ENCODE measurements around the gene CPNE5. TPM values are rescaled to one million over a fixed set of nuclear protein-coding genes. Genes with fewer than 3 reads are reported as not detected.
A peak's percentile ranks its signal among the peaks of the same experiment; 100 is the strongest.

CPNE5 gene
- total RNA-seq, 1 donor from 2014 or later = 0.54 TPM

DNA sequence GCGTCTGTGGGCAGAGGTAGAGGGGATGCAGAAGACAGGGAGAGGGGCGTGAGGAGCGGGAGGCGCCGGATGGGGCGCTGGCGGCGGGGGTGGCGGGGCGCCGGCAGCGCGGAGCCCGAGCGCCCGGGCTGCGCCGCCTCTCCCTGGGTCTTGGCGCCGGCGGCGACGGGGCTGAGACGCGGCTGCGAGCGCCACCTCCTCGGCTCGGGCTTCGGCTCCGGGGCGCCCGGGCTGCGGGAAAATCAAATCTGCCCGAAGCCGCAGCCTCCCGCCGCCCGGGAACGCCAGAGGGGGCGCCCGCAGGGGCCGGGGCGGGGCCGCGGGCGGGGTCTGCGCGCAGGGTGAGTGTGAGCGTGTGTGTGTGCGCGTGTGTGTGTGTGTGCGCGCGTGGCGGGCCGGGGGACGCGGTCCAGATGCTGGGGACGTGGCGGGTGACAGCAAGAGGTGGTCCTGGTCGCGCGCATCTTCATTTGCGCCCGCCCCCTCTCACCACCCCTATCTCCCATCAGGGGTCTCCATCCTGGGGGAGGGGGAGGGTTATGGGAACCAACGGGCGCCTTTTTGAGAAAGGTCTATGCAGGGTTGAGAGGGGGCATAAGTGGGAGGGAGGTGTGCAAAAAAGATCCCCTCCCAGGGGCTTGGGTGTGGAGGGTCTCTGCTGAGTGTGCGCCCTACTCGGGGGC is 646 bp upstream of the CPNE5 start:
- DNase-seq (ENCODE audit: low spot score) = peak; percentile 34
- Mint-ChIP-seq H3K4me3 (peak overlapping the region; percentile 69), H3K27me3 (ENCODE audit: insufficient read depth) (peaks cover 42% of the 10 kb centered on the region), H3K36me3 (ENCODE audit: low read depth) (peaks cover 2% of the 10 kb centered on the region), H3K4me1 (ENCODE audit: low read depth) (peaks cover 6% of the 10 kb centered on the region), H3K9me3 (no peaks in the 10 kb centered on the region), H3K27ac (no peak overlapping the region)
- intact Hi-C loops (cut with micrococcal nuclease) = no loop called here

DNA sequence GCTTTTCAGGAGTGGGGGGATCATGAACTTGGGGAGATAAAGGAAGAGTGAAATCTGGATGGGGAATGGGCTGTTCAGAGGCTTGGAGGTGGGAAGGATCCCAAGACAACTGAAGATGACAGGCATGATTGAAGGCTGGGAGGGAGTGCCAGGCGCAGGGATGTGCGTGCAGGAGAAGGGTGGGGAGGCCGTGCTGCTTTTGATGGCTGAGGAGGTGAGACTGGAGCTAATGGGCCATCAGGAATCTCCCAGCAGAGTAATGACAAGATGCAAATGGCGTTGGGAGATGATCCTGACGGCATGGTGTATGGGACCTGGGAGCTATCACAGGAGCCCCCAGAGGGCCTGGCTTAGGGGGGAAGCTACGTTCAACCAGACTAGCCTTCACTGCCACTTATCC is 1.6 kb downstream of the CPNE5 start:
- DNase-seq (ENCODE audit: low spot score) = no peak
- Mint-ChIP-seq H3K4me1 (ENCODE audit: low read depth) (peaks cover 6% of the 10 kb centered on the region), H3K27me3 (ENCODE audit: insufficient read depth) (peaks cover 42% of the 10 kb centered on the region), H3K4me3 (peak overlapping the region; percentile 24), H3K36me3 (ENCODE audit: low read depth) (peaks cover 2% of the 10 kb centered on the region), H3K9me3 (no peaks in the 10 kb centered on the region), H3K27ac (no peak overlapping the region)
- intact Hi-C loops (cut with micrococcal nuclease) = no loop called here

DNA sequence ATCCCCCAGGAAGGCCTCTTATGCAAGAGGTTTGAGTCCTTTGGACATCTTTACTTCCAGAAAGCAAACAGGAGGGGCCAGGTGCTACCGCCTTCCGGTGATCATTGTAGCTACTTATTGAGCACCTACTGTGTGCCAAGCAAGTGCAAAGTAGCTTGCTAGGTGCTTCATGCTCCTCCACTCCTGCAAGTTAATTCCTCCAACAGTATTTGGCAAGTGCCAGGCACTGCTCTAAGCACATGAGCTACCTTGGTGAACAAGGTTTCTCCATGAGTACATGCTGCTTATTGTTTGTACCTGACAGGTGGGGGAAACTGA is 2.3 kb downstream of the CPNE5 start:
- Mint-ChIP-seq H3K36me3 (ENCODE audit: low read depth) (peaks cover 2% of the 10 kb centered on the region), H3K27me3 (ENCODE audit: insufficient read depth) (peaks cover 42% of the 10 kb centered on the region), H3K4me1 (ENCODE audit: low read depth) (peaks cover 6% of the 10 kb centered on the region), H3K9me3 (no peaks in the 10 kb centered on the region), H3K27ac (no peak overlapping the region), H3K4me3 (no peak overlapping the region)
- no peak for DNase-seq (ENCODE audit: low spot score)
- intact Hi-C loops (cut with micrococcal nuclease) = no loop called here

DNA sequence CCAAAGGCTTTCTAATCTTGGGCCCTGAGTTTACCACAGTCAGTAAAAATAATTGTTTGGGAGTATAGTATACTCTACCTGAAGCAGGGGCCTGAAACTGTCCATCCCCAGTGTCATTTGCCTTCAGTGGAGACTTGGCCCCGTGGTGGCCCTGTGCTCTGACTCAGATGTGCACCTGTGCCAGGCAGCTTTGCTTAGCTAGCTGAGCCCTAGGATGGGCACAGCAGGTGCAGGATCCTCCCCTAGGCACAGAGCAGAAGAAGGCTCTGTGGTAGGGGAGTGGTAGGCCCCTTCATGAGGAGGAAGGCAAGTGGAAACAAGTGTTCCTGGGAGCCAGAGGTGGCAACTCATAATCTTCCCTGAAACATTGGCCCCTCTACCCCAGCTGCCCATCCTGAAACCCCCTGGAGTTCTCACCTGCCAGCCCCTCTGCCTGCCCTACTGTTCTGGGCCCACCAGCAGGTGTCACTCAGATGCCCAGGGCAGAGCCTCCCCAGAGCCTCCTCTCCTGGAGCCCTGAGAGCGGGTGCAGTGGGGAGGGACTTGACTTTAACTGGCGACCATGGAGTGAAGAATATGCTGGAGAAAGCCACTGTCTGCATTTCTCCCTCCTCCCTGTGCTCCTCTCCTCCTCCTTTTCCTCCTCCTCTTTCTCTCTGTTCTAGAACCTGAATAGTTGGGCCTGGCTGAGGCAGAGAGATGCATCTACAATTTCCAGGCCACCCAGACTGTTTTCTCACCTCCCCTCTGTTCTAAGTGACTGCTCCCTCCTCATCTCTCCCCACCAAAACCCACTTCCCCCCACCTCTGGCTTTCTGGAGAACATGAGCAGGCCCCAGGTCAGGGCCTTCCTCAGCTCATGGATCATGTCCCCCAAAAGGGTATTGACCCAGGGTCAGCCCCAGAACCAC is 2.9 kb downstream of the CPNE5 start:
- peaks cover 2% of the 10 kb centered on the region for H3K36me3 Mint-ChIP-seq (ENCODE audit: low read depth)
- H3K27ac Mint-ChIP-seq = no peak overlapping the region
- intact Hi-C loops (cut with micrococcal nuclease) = no loop called here
- no peak overlapping the region for H3K4me3 Mint-ChIP-seq
- H3K4me1 Mint-ChIP-seq (ENCODE audit: low read depth) = peaks cover 6% of the 10 kb centered on the region
- no peak for DNase-seq (ENCODE audit: low spot score)
- H3K27me3 Mint-ChIP-seq (ENCODE audit: insufficient read depth) = peaks cover 42% of the 10 kb centered on the region
- no peaks in the 10 kb centered on the region for H3K9me3 Mint-ChIP-seq

DNA sequence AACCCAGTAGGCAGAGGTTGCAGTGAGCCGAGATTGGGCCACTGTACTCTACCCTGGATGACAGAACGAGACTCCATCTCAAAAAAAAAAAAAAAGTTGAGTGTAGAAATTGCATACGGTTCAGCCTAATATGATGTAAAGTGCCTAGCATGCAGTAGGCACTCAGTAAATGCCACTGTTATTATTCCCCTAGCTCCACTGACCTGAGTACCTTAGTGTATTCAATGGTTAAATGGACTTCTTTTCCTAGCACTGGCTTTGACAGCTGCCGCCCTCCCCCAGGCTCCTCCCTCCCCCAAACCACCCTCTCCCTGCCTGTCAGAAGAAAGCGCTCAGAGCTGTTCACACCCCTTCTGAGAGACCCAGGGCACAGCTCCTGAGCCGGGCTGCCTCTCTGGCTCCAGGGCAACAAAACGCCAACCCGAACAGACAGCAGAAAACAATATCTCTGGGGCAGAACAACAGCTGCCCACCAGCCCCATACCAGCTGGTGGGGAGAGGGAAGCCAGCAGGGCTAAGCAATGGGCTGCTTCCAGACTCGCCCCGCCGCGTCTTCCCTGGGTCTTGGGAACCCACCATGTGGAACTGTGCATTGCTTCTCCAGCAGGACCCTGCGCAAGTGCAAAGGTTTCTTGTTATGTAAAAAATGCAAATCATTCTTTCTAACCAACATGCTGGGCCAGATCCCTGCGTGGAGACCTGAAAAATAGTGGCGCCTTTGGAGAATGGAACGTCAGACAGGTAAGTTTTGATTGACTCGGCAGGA is 4.5 kb downstream of the CPNE5 start:
- Mint-ChIP-seq H3K4me3 (no peak overlapping the region), H3K36me3 (ENCODE audit: low read depth) (peaks cover 2% of the 10 kb centered on the region), H3K27ac (no peak overlapping the region), H3K27me3 (ENCODE audit: insufficient read depth) (peaks cover 38% of the 10 kb centered on the region), H3K4me1 (ENCODE audit: low read depth) (peaks cover 6% of the 10 kb centered on the region), H3K9me3 (no peaks in the 10 kb centered on the region)
- intact Hi-C loops (cut with micrococcal nuclease) = no loop called here
- DNase-seq (ENCODE audit: low spot score) = no peak

DNA sequence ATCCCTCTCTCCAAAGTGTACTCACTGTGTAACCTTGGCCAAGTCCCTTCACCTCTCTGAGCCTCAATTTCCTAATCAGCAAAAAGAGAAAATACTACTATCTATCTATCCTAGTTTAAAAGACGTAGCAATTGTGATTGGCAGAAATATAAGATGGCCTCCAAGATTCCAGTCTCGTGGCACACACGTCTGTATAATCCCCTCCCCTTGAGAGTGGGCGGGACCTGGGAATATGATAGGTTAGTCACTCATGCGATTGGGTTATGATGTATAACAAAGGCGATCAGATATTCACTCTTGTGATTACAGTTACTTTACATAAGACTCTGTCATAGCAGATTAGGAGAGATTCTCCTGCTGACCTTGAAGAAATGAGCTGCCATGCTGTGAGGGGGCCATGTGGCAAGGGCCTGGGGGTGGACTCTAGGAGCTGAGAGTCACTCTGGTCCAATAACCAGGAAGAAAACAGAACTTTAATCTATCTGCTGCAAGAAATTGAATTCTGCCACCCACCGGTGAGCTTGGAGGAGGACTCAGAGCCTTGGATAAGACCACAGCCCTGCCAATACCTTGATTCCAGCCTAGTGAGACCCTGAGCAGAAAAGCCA is 6.0 kb downstream of the CPNE5 start:
- intact Hi-C loops (cut with micrococcal nuclease) = no loop called here
- no peaks in the 10 kb centered on the region for H3K36me3 Mint-ChIP-seq (ENCODE audit: low read depth)
- no peak overlapping the region for H3K4me3 Mint-ChIP-seq
- DNase-seq (ENCODE audit: low spot score) = no peak
- peaks cover under 1% of the 10 kb centered on the region for H3K4me1 Mint-ChIP-seq (ENCODE audit: low read depth)
- no peak overlapping the region for H3K27ac Mint-ChIP-seq
- peaks cover 31% of the 10 kb centered on the region for H3K27me3 Mint-ChIP-seq (ENCODE audit: insufficient read depth)
- no peaks in the 10 kb centered on the region for H3K9me3 Mint-ChIP-seq

DNA sequence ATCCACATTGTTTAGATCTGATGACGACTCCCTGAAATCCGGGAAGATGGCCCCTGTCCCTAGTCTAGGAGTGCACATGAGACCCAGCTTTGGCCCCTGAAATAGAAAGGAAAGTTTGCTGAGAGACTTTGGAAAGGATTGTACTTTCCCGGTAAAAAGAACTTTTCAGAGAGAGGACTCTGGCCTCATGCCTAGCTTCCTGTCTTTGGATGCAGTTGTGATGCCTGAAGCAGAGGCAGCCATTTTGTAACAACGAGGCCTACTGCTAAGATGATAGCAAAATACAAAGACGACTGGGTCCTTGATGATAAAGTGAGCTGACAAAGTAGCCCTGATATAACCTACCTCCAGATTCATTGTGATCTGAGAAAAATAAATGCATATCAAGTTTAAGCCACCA is 6.9 kb downstream of the CPNE5 start:
- Mint-ChIP-seq H3K36me3 (ENCODE audit: low read depth) (no peaks in the 10 kb centered on the region), H3K9me3 (no peaks in the 10 kb centered on the region), H3K27ac (no peak overlapping the region), H3K27me3 (ENCODE audit: insufficient read depth) (peaks cover 21% of the 10 kb centered on the region), H3K4me3 (no peak overlapping the region), H3K4me1 (ENCODE audit: low read depth) (peaks cover 6% of the 10 kb centered on the region)
- intact Hi-C loops (cut with micrococcal nuclease) = no loop called here
- DNase-seq (ENCODE audit: low spot score) = no peak

DNA sequence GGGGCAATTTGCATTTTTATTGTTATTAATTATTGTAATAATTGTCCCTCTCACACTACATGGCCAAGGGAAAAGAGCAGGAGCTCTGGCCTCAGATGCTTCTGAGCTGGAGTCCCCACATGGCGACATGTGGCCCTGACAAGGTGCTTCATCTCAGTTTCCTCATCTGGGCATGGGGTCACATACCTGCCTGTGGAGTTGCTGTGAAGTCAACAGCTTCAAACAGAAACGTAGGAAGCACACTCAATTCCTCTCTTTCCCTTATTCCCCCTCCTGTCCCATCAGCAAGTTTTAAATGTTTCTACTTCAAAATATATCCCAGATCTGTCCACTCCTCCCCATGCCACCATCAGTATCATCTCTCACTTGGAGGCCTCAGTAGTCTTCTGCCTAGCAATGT is 8.7 kb downstream of the CPNE5 start:
- Mint-ChIP-seq H3K27me3 (ENCODE audit: insufficient read depth) (peaks cover 12% of the 10 kb centered on the region), H3K27ac (no peak overlapping the region), H3K4me3 (no peak overlapping the region), H3K9me3 (no peaks in the 10 kb centered on the region), H3K4me1 (ENCODE audit: low read depth) (peaks cover 7% of the 10 kb centered on the region), H3K36me3 (ENCODE audit: low read depth) (no peaks in the 10 kb centered on the region)
- intact Hi-C loops (cut with micrococcal nuclease) = no loop called here
- DNase-seq (ENCODE audit: low spot score) = no peak

DNA sequence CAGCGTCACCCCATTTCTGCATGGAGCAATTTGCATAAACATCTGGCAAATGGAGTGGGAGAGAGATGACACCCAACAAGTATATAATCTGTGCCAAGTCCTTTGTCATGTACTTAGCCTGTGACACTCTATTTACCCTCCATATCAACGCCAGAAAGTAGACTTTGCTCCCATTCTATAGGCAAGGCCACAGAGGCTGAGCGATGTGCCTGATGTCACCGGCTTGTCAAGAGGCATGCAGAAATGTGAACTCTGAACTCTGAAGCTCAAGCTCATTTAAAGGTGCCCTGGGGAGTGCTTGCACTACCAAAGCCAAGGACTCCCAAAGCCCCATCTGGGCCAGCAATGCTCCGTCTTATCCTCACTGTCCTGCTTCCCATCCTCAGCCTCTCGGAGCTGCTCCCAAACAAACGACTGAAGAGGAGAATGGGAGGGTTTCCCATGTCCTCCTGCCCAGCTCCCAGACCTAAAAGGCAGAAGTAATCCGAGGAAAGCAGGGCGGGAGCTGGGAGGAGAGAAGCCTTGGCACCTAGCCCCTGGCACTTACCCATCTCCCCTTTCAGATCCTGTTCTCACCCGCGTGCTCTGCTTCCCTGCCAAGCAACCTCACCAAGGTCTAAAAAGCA is 9.2 kb downstream of the CPNE5 start:
- peaks cover 9% of the 10 kb centered on the region for H3K27me3 Mint-ChIP-seq (ENCODE audit: insufficient read depth)
- H3K27ac Mint-ChIP-seq = no peak overlapping the region
- H3K9me3 Mint-ChIP-seq = no peaks in the 10 kb centered on the region
- intact Hi-C loops (cut with micrococcal nuclease) = no loop called here
- no peak overlapping the region for H3K4me3 Mint-ChIP-seq
- DNase-seq (ENCODE audit: low spot score) = no peak
- no peaks in the 10 kb centered on the region for H3K36me3 Mint-ChIP-seq (ENCODE audit: low read depth)
- peaks cover 7% of the 10 kb centered on the region for H3K4me1 Mint-ChIP-seq (ENCODE audit: low read depth)

DNA sequence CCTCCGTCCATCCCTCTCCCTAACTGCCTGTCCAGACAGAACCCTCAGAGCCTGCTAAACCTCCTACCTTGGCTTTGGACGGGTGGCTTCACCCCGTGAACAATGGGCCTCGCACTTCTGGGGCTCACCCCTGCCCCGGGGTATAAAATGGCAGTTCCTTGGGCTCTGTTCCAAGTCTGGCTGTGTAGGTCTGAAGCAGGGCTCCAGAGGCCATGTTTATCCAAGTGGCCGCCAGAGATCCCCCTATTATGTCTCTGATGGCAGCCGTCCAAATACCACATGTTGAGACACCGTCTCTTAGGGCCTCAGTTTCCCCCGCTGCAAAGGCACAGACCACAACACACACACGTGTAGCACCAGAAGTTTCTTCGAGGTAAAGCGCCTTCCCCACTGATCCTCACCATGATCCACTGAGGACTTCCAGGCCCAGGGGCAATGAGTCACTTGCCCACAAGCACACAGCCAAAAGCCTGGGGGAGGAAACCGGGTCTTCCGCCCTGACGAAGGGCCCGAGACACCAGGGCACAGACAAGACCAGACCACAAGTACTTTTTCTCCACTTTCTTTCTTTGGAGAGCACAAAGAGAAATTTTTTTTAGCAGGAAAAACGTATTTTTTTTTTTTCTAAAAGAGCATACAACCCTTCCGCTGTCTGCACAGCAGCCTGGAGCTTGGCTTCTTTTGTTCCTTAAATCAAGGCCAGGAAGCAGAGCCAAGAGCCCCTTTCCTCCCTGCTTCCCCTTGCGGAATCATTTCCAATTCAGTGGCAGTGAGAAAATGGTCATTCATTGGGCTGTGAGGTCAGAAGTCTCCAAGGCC is 11.8 kb downstream of the CPNE5 start:
- Mint-ChIP-seq H3K4me1 (ENCODE audit: low read depth) (peaks cover 7% of the 10 kb centered on the region), H3K9me3 (no peaks in the 10 kb centered on the region), H3K36me3 (ENCODE audit: low read depth) (no peaks in the 10 kb centered on the region), H3K4me3 (no peak overlapping the region), H3K27me3 (ENCODE audit: insufficient read depth) (peaks cover 8% of the 10 kb centered on the region), H3K27ac (no peak overlapping the region)
- DNase-seq (ENCODE audit: low spot score) = no peak
- intact Hi-C loops (cut with micrococcal nuclease) = no loop called here

DNA sequence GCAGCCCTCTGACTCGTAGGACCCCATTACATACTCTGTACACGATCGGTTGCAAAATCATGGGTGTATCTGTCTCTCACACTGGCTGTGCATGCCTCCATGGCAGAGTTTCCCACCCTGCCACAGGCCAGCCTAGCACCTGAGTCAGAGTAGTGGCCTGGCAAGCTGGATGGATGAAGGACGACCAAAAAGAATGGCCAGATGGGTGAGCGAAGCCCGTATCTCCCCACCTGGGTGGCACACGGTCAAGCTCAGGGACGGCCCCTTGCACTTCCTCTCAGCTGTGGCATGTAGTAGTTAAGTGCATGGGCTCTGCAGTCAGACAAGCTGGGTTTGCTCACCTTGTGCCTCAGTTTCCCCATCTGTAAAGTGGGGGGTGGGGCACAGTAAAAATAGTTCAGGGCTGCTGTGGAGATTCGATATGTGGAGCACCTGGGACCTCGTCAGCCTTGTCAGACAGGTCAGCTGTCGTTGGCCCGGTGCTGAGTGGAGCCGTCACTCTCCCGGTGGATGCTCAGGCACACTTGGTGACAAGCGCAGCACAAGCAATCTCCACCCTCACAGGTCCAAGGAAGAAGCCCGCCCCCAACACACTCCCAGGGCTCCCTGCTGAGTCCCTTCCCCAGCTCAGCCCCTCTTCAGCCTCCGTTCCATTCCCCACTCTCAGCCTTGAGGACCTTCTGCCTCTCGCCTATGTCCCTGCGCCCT is 12.6 kb downstream of the CPNE5 start:
- H3K9me3 Mint-ChIP-seq = no peaks in the 10 kb centered on the region
- H3K27me3 Mint-ChIP-seq (ENCODE audit: insufficient read depth) = peaks cover 8% of the 10 kb centered on the region
- H3K4me3 Mint-ChIP-seq = no peak overlapping the region
- H3K4me1 Mint-ChIP-seq (ENCODE audit: low read depth) = peaks cover 10% of the 10 kb centered on the region
- intact Hi-C loops (cut with micrococcal nuclease) = no loop called here
- no peaks in the 10 kb centered on the region for H3K36me3 Mint-ChIP-seq (ENCODE audit: low read depth)
- no peak for DNase-seq (ENCODE audit: low spot score)
- H3K27ac Mint-ChIP-seq = no peak overlapping the region
